Body of pancreas (tissue), 4 donors: ENCODE measurements around the gene NBDY.

Experiments
- POLR2A ChIP-seq, 3 donors: fragments of 450-650 bp; IDR thresholded peaks; one replicate each; pipeline ENCODE4 v1.6.1; 2016; ENCODE audit warnings: antibody characterized with exemption in 3 of 3, mild to moderate bottlenecking in 2 of 3
- TF ChIP-seq, protein P1 (sequence below), 7 experiments: fragments of 450-650 bp in 4 of 7; fragments of 200-600 bp in 3 of 7; sonication (generic) in 3 of 7; IDR thresholded peaks; one replicate each; pipeline ENCODE4 v1.5.1; 2016 to 2019; ENCODE audit warnings: antibody characterized with exemption in 7 of 7

DNA sequence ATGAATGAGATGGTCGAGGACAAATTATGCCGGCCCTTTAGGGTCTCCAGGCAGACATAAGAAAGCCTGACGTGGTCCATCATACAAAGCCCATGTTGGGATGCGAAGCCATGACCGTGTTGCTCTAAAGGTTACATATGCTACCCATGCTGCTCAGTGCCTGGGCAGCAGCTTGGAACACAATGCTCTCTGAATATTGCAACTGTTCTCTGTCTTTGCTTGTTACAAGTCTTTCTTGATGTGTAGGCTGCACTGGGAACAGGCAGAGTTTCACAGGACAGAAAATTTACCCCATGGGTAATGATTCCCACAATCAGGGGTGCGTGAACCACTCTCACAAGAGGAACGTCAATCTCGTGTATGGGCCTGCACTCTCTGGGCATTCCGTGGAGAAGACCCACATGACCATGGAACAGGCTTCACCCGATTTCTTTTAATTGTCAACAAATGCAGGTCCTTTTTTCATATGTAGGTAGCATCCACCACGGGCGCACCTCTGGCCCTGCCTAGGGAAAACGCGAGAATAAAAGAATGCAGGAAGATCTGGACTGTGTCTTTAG lies 66.3 kb downstream of the NBDY start:
- TF ChIP-seq POLR2A (IDR thresholded peaks at IDR 0.05) = no peak
- TF ChIP-seq, protein P1, sequence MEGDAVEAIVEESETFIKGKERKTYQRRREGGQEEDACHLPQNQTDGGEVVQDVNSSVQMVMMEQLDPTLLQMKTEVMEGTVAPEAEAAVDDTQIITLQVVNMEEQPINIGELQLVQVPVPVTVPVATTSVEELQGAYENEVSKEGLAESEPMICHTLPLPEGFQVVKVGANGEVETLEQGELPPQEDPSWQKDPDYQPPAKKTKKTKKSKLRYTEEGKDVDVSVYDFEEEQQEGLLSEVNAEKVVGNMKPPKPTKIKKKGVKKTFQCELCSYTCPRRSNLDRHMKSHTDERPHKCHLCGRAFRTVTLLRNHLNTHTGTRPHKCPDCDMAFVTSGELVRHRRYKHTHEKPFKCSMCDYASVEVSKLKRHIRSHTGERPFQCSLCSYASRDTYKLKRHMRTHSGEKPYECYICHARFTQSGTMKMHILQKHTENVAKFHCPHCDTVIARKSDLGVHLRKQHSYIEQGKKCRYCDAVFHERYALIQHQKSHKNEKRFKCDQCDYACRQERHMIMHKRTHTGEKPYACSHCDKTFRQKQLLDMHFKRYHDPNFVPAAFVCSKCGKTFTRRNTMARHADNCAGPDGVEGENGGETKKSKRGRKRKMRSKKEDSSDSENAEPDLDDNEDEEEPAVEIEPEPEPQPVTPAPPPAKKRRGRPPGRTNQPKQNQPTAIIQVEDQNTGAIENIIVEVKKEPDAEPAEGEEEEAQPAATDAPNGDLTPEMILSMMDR (IDR thresholded peaks at IDR 0.05) = no peak
